GM10266 (cell line): ENCODE data around the gene TMEM163.

Experiments
- DNase-seq: peaks from one replicate; pipeline ENCODE4 v3.0.0; 2012; ENCODE audit errors: extremely low spot score
- CTCF ChIP-seq: IDR thresholded peaks from 2 replicates; pipeline ENCODE4 v1.5.1; 2012; ENCODE audit warnings: mild to moderate bottlenecking, low read depth; ENCODE audit not compliant: control insufficient read depth, insufficient read depth; ENCODE audit errors: missing control alignments

TMEM163 gene

DNA sequence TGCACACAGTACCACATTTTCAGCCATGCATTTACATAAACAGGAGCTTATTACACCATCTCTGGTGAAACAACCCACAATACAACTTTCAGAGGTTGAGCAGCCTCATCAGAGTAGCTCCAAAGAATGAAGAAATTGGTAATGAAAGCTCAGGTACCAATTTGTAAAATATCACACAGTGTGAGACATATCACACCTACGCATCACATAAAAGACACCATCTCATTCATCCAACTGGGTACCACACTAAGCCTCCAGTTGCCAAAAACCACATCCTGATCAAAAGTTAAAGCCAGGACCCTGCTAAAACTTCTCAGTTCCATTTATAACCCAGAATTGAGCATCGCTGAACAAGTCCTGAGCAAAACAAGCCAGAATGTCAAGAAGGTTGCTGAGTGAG lies 4.6 kb downstream of the TMEM163 start:
- no peak for DNase-seq
- no peak for TF ChIP-seq CTCF

DNA sequence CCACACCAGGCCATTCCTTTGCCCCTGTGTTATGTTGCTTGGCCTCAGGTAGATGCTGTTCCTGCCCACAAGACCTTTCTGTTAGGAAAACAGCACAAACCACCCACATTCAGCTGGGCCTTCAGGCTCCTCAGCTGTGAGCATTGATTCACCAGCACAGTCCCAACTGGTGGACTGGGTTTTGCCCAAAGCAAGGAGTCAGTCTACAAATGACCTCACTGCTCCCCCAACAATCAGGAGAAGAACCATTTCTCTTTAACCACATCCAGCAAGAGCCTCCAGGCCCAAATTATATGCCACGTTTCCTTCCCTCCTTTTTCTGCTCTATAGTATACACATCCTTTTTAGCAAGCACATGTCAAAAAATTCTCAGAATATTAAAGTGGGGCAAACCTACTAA lies 5.2 kb downstream of the TMEM163 start:
- DNase-seq, result no peak
- no peak for TF ChIP-seq CTCF

- no peak for TF ChIP-seq CTCF
- no peak for DNase-seq
These were observed 5.6 kb downstream of the TMEM163 start for GRCh38 chr2:134713176-134713575.

- no peak for DNase-seq
- no peak for TF ChIP-seq CTCF
These were observed 6.1 kb downstream of the TMEM163 start for GRCh38 chr2:134712736-134713135.

DNA sequence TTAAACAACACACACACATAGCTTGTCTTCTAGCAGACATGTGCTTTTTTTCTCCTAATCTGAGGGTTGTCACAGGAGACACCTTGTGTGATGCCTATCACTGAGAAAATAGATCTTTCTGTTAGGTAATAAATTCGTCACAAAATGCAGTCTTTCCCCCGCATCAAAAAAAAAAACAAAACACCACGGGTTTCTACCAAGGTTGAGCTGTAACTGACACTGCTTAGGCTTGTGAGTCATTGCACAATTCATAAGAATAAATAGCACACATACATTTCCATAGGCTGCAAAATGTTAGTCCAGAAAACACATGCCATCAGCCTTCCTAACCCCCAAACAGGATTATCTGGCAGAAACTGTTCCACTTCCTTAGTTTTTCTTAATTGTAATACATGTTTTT lies 6.5 kb downstream of the TMEM163 start:
- TF ChIP-seq CTCF, result no peak
- no peak for DNase-seq

- no peak for TF ChIP-seq CTCF
- no peak for DNase-seq
These were observed 7.1 kb downstream of the TMEM163 start for GRCh38 chr2:134711692-134712091.

- no peak for TF ChIP-seq CTCF
- no peak for DNase-seq
These were observed 11.5 kb downstream of the TMEM163 start for GRCh38 chr2:134707330-134707676.
